HG03280 (cell line): ENCODE results near the gene ASPG.

Experiments
- ATAC-seq: cut with Tn5 transposase; IDR thresholded peaks from one replicate; pipeline ENCODE4 v1.9.1; 2021; ENCODE audit warnings: mild to moderate bottlenecking, moderate library complexity; ENCODE audit not compliant: unreplicated experiment

Gene ASPG

DNA sequence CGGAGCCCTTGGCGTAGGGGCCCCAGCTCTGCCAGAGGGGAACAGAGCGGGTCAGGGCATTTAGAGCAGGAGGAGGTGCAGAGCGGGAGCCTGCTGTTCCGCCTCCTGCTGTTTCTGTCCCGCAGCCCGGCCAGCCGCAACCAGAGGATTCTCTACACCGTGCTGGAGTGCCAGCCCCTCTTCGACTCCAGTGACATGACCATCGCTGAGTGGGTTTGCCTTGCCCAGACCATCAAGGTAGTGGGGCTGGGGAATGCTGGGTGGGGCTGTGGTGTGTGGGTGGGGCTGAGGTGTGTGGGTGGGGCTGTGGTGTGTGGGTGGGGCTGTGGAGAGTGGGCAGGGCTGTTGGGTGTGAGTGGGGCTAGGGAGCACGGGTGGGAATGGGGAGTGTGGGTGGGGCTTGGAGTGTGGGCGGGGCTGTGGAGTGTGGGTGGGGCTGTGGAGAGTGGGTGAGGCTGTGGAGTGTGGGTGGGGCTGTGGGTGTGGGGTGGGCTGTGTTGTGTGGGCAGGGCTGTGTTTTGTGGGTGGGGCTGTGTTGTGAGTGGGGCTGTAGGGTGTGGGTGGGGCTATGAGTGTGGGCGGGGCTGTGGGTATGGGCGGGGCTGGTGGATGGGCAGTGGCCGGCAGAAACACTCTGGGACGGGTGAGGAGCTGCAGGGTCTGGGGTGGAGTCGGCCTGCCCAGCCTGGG is 8.0 kb downstream of the ASPG start:
- ATAC-seq, result no peak

GRCh38 chr14:104094056-104094708 is 8.7 kb downstream of the ASPG start:
- ATAC-seq, result no peak

GRCh38 chr14:104094709-104095425 is 9.4 kb downstream of the ASPG start:
- no peak for ATAC-seq

GRCh38 chr14:104095426-104096310 is 10.2 kb downstream of the ASPG start:
- ATAC-seq, result no peak

- no peak for ATAC-seq
Observed at GRCh38 chr14:104096318-104096717, 10.8 kb downstream of the ASPG start.

DNA sequence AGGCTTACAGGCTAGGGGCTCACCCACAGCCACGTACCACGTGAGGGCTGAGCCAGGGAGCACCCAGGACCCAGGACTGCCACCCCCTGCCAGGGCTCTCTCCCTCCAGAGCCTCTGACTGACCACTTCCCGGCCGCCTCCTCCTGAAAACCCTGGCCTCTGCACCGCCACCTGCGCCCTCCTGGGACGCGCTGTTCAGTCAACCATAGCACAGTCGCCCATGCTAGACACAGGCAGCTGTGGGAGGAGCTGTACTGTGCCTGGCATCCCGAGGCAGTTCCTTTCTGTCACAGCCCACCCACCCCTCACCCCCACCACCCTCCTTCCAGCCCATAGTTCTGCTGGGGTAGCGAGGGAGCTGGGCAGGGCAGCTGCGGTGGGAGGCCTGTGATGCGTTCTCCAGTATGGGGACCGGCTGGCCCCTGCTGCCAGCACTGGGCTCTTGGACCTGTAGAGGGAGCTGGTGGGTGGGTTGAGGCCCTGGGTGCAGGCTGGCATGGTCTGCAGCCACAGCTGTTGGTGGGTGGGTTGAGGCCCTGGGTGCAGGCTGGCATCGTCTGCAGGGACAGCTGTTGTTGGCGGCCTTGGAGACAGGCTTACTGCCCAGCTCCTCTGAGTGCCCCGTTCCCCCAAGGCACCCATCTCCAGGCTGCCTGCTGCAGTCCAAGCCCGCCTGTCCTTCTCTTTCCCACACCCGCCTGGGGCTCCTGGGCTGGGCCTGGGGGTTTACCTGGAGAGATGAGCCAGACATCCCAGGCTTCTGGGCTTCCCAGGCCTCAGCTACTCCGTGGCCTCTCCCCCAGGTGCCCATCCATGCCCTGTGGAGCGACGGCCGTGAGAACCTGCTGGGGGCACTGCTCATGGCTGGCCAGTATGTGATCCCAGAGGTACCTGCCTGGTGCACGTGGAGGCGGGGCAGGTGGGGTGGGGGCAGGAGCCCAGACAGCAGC is 11.5 kb downstream of the ASPG start:
- ATAC-seq, result no peak

DNA sequence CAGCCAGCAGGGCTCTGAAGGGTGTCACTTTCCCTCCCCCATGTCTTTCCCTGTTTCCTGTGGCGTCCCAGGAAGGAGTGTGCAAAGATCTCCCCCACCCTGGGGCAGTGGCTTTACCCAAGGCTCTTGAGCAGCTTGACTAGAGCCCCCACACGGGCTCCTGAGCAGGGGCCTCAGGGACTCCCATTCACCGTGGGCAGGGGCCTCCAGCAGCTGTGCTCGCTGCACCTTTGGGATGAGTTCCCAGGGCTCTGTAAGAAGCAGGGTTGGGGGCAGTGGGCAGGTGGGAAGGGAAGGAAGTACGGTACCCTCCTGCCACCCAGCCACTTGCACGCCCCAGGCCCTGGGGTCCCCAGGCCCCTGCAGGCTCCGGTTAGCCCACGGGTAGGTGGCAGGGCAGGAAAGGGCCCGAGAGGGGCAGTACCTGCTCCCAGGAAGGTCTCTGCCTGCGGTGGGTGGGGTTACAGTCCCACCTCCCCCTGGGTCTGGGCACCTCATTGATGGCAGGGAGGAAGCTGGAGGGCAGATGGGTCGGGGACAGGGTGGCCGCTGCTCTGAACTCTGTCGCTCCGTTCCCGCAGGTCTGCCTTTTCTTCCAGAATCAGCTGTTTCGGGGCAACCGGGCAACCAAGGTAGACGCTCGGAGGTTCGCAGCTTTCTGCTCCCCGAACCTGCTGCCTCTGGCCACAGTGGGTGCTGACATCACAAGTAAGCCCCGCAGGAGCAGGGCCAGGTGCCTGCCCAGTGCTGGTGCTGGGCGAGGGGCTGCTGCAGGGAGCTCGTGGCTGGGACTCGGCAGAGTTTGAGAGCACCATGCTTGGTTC is 13.0 kb downstream of the ASPG start:
- no peak for ATAC-seq

DNA sequence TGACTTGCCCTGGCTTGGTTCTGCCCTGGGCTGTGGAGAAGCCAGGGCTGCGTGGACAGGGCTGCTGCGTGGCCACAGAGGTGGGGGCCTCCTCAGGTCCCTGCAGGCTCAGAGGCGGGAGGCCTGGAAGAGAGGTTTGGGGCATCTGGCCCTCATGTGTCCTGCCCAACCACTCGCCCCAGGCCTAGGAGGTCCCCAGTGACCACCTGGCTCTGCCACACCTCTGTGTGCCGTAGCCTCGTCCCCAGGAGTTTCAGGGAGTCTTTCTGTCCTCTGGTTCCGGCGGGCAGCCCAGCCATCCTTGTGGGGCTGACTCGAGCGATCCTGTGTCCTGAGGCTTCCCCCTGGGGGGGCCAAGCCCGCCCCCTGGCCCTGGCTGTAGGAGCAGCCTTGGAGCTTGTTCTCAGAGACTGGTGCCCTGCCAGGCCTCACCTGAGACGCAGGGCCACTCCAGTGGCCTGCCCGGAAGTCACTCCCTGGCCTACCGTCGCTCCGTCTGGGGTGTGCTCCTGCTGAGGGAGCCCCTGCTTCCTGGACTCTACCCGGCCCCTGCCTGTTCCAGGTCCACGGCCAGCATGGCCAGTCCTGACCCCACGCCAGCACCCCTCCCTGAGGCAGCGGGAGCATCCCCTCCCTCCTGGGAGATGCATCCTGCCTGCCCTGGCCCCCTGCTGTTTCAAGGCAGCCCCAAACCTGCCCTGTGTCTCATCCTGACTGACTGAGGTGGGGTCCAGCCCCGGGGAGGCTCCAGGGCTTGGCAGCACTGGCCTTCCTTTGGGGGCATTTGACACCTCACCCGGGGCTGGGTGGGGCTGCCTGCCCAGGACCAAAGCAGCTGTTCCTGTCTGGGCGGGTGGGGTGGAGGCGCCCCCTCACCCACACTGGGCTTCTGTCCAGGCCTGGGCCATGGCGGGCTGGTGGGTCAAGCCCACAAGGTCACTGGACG is 13.9 kb downstream of the ASPG start:
- ATAC-seq, result no peak

DNA sequence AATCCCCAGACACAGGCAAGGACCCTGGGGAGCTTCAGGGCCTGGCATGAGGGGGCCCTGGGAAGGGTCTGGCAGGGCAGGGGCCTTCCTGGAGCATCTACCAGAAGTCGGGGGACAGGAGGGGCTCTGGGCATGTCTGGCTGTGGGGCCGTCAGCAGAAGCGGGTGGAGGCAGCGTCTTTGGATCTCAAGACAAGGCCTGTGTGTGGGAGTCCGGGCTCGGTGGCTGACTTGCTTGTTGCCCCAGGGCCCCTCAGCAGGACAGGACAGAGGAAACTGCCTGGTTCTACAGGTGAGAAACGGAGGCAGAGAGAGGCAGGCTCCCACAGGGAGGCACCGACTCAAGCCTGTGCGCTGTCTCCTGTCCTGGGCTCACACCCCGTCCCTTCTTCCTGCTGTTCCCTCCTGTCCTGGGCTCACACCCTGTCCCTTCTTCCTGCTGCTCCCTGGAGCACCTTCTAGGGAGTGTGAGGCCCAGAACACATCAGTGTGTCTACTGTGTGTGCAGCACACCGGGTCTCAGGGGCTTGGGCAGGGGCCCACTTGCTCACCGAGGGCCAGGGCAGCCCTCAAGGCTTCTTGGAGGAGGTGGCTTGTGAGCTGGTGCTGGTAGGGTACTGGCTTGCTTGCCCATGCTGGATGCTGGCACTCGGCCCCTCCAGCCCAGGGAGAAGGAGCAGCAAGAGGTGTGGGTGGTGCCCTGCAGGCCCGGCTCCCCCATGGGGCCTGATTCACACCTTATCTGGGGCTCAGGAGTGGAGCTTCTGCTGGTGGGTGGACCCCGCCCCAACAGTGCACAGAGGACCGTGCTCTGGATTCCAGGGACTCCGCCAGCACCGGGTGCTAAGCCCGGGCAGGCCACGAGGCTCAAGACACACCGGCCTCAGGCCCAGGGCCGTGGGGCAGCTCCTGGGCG is 14.9 kb downstream of the ASPG start:
- no peak for ATAC-seq

- no peak for ATAC-seq
Observed at GRCh38 chr14:104101086-104101621, 15.7 kb downstream of the ASPG start.

- no peak for ATAC-seq
Observed at GRCh38 chr14:104101651-104102281, 16.3 kb downstream of the ASPG start.

DNA sequence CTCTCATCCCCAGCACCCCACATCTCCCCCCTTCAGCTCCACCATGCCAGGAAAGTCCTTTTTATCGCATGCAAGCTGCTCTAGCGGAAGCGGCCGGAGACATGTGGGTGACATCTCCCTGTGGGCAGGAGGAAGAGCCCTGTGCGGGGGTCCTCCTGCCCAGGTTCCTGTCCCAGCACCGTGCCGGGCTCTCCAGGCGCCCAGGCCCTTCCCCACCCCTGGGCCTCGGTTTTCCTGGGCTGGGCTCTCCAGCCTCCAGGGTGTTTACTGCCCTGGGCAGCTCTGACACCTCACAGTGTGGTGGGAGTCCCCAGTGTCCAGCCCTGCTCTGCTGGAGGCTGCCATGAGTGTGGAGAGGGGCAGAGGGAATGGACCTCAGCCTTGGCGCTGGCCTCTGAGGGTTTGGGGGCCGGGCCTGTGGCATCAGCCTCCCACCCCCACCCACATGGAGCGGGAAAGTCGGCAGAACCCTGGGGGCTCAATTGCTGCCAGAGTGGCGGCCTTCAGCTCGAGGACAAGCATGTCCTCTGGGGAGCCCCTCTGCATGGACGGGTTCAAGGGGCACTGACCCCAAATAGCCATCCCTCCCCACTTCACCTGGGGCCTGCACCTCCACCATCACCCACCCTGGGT is 16.9 kb downstream of the ASPG start:
- ATAC-seq, result no peak

DNA sequence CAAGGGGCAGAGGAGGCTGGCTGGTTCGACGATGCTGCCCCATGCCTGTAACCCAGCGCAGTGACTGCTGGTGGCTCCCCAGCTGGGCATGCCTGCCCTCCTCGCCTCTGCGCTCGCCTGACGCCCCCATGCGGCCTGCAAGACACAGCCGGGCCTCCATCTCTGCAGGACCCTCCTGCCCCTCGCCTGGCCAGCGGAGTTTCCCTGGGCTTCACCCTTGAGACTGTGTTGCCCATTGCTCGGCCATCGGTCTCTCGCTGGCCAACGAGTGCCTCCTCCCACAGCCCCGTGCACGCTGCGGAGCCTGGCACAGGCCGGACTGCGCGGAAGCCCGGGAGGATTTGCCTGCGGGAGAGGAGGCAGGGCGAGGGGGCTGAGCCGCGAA is 17.6 kb downstream of the ASPG start:
- no peak for ATAC-seq

DNA sequence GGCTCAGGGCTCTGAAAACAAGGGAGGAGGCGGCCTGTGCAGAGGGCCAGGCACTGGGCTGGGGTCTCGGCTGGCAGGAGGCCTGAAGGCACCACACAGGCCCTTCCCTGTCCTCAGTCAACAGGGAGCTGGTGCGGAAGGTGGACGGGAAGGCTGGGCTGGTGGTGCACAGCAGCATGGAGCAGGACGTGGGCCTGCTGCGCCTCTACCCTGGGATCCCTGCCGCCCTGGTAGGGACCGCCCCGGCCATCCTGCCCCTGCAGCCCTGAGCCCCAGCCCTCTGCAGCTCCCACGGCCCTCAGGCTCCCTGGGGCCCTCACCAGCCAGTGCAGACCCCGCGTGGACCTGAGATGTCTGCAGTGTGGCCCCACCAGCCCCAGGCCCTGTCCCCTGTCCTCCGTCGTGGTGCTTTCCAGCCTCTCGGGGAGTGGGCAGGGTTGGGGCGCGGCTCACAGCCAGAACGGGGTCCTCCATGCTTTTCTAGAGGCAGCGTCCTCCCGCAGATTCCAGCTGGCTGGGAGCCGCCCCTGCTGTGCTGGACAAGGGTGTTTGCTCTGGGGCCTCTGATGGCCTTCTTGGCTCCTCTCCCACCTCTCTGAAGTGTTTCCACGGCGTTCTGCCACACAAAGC is 18.1 kb downstream of the ASPG start:
- no peak for ATAC-seq
